Measurements from ENCODE around the gene CRHR2.

The CRHR2 gene

GRCh38 chr7:30654296-30655090 lies 27.8 kb downstream of the CRHR2 start:
- no peak overlapping the region for H3K4me3 ChIP-seq (ENCODE audit: low read depth in 1 of 2, low read length in 1 of 2)
- no peaks in the 10 kb centered on the region for H3K27me3 ChIP-seq

DNA sequence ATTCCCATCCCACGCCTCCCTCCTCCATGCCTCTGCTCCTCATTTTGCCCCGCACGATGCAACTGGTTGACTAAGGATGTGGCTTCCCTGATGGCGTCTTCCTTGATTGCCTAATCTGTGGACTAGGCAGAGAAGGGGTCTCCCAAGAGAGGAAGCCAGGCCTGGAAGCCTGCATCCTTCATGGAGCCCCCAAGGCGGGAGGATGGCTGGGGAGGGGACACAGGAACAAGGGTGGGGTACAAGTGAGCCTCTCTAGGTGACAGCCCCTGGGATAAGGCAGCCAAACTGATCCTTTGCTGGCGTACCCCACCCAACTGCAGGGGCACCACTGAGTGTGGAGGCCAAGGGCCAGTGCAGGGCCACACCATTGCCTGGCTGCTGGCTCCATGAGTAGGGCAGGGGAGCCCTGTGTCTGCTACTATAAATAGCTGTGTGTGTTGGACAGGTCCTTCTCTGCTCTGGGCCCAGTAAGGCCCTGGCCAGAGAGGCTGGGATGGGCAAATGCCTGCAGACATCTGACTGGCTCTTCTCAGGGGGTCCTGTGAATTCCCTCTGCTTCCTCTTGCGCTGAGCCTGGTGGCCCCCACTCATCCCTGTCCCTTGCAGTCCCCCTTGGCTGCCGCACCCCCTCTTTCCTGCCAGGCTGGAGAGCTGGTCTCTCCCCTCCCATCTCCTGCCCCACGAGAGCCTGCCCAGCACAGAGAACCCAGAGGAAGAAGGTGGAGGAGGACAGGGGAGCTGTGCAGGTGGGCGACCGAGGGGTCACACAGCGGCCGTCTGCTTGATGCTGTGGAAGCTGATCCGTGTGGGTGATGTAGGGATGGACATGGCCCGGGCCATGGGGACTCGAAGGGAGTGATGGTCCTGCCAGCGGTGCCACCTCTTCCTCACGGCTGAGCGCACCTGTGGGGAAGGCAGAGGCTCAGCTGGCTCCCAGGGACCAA lies 29.3 kb downstream of the CRHR2 start:
- TF ChIP-seq CTCF (IDR thresholded peaks at IDR 0.05), result no peak

More at GRCh38 chr7:30654296-30655090, 27.8 kb downstream of the CRHR2 start:
- H3K27ac ChIP-seq, result no peak overlapping the region
- TF ChIP-seq CTCF (IDR thresholded peaks at IDR 0.05), result no peak
- no peaks in the 10 kb centered on the region for H3K36me3 ChIP-seq
- H3K9me3 ChIP-seq, result no peaks in the 10 kb centered on the region
- H3K4me1 ChIP-seq (ENCODE audit: control insufficient read depth in 1 of 2, insufficient read depth in 1 of 2, low read depth in 1 of 2, low read length in 1 of 2), result no peaks in the 10 kb centered on the region

DNA sequence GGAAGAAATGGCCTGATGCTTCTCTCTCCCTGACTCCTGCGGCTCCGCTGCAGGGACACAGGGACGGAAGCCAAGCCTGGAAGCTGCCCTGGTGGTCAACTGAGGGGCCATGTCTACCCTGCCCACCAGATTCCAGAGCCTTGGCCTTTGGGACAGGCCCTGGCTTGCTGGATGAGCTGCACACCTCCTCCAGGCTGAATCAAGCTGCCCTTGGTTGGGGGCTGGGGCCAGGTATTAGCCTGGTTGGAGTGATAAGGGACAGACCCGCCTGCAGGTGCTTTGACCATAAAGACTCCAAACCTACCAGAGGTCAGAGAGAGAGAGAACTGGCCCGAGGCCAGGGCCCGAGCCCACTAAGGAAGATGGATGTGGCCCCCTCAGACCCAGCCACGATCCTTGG lies 30.1 kb downstream of the CRHR2 start:
- no peaks in the 10 kb centered on the region for H3K27me3 ChIP-seq
- no peak overlapping the region for H3K4me3 ChIP-seq (ENCODE audit: low read depth in 1 of 2, low read length in 1 of 2)
- H3K9me3 ChIP-seq, result no peaks in the 10 kb centered on the region
- no peaks in the 10 kb centered on the region for H3K4me1 ChIP-seq (ENCODE audit: control insufficient read depth in 1 of 2, insufficient read depth in 1 of 2, low read depth in 1 of 2, low read length in 1 of 2)
- H3K36me3 ChIP-seq, result no peaks in the 10 kb centered on the region
- H3K27ac ChIP-seq, result no peak overlapping the region
- TF ChIP-seq CTCF (IDR thresholded peaks at IDR 0.05), result no peak

More for the DNA sequence above, 29.3 kb downstream of the CRHR2 start:
- Histone ChIP-seq H3K27ac (no peak overlapping the region), H3K4me3 (ENCODE audit: low read depth in 1 of 2, low read length in 1 of 2) (no peak overlapping the region), H3K9me3 (no peaks in the 10 kb centered on the region), H3K36me3 (no peaks in the 10 kb centered on the region), H3K4me1 (ENCODE audit: control insufficient read depth in 1 of 2, insufficient read depth in 1 of 2, low read depth in 1 of 2, low read length in 1 of 2) (no peaks in the 10 kb centered on the region), H3K27me3 (no peaks in the 10 kb centered on the region)

DNA sequence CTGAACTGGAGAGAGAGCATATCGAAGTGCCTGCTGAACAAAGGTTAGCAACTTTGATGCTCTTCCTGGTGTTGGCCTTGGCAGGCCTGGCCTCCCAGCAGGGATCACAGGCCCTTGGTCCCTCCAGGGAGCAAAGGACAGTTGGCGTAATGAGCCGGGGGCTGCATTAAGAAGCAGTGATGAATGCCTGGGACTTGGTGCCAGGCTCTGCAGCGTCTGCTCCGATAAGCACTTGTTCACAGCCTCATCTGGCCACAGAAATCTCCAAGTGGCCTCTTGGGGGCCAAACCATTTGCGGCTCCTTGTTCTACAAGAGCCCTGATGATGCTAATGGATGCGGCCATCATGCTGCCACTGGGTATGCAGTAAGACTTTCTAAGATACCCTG lies 31.8 kb downstream of the CRHR2 start:
- H3K4me1 ChIP-seq (ENCODE audit: control insufficient read depth in 1 of 2, insufficient read depth in 1 of 2, low read depth in 1 of 2, low read length in 1 of 2), result no peaks in the 10 kb centered on the region
- TF ChIP-seq CTCF (IDR thresholded peaks at IDR 0.05), result no peak
- no peak overlapping the region for H3K4me3 ChIP-seq (ENCODE audit: low read depth in 1 of 2, low read length in 1 of 2)
- no peaks in the 10 kb centered on the region for H3K9me3 ChIP-seq
- no peak overlapping the region for H3K27ac ChIP-seq
- H3K27me3 ChIP-seq, result no peaks in the 10 kb centered on the region
- H3K36me3 ChIP-seq, result no peaks in the 10 kb centered on the region

DNA sequence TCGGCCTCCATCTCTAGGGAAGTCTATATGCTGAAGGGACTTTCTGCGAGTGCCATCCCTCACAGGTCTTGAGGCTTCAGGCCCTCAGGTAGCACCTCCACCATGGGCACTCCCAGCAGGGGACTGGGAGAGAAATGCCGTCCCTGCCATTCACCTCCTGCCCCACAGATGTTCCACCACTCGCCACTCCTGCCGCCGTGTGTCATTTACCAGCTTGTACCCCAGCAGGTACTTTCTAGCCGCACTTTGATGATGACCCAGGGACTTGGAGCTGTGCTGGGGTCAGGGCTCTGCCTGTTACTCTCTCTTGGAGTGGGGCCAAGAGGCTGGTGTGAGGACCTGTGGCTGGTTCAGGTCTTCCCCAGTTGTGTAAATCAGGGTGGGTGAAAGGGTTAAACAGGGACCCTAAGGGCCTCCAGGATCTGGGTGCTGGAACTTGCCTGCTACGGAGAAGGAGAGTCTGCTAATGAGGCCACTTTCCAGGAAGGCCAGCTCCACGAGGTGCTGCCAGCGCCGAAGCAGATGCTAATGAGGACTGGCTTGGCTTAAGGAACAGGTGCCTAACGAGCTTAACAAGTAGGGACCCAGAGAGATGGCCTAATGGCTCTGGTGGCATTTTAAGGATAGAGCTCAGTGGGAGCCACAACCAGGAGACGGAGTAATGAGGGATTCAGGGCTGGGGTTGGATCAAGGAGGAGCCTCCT lies 32.4 kb downstream of the CRHR2 start:
- H3K4me3 ChIP-seq (ENCODE audit: low read depth in 1 of 2, low read length in 1 of 2), result no peak overlapping the region
- no peaks in the 10 kb centered on the region for H3K4me1 ChIP-seq (ENCODE audit: control insufficient read depth in 1 of 2, insufficient read depth in 1 of 2, low read depth in 1 of 2, low read length in 1 of 2)
- H3K9me3 ChIP-seq, result no peaks in the 10 kb centered on the region
- H3K27me3 ChIP-seq, result no peaks in the 10 kb centered on the region
- no peak overlapping the region for H3K27ac ChIP-seq
- H3K36me3 ChIP-seq, result peaks cover 4% of the 10 kb centered on the region
- no peak for TF ChIP-seq CTCF (IDR thresholded peaks at IDR 0.05)

All from neutrophil (primary cell).